ENCODE data around the gene B4GAT1. TPM values are rescaled to one million over a fixed set of nuclear protein-coding genes. Genes with fewer than 3 reads are reported as not detected.
"Not testable (repeated sequence)": the region's sequence is repeated elsewhere in the genome, so short reads cannot be mapped to it uniquely, and the experiment has no call there.

Gene B4GAT1
- total RNA-seq, 2 experiments from 2014 or later = 5.4 to 5.8 TPM

GRCh38 chr11:66323684-66324083 is 23.7 kb downstream of the B4GAT1 start:
- Mint-ChIP-seq H3K9me3 (peaks cover 10% of the 10 kb centered on the region), H3K4me1 (ENCODE audit: low read depth) (peaks cover 54% of the 10 kb centered on the region), H3K4me3 (no peak overlapping the region), H3K27ac (no peak overlapping the region), H3K36me3 (ENCODE audit: low read depth) (no peaks in the 10 kb centered on the region), H3K27me3 (ENCODE audit: low read depth) (no peaks in the 10 kb centered on the region)
- intact Hi-C loops (cut with micrococcal nuclease) = no loop called here
- DNase-seq = no peak
- CTCF ChIA-PET = interaction anchor here (1.3 kb wide), 1 partner anchor 12 kb away, joined by 6 read pairs; no protein-coding TSS in a partner anchor

- peaks cover 10% of the 10 kb centered on the region for H3K9me3 Mint-ChIP-seq
- CTCF ChIA-PET = interaction anchor here (2.0 kb wide), 1 partner anchor 11 kb away, joined by 14 read pairs; no protein-coding TSS in a partner anchor
- DNase-seq = no peak
- H3K36me3 Mint-ChIP-seq (ENCODE audit: low read depth) = no peaks in the 10 kb centered on the region
- no peaks in the 10 kb centered on the region for H3K27me3 Mint-ChIP-seq (ENCODE audit: low read depth)
- intact Hi-C loops (cut with micrococcal nuclease) = no loop called here
- no peak overlapping the region for H3K4me3 Mint-ChIP-seq
- peaks cover 54% of the 10 kb centered on the region for H3K4me1 Mint-ChIP-seq (ENCODE audit: low read depth)
- no peak overlapping the region for H3K27ac Mint-ChIP-seq
Observed at GRCh38 chr11:66322732-66323427, 24.5 kb downstream of the B4GAT1 start.

- no peaks in the 10 kb centered on the region for H3K36me3 Mint-ChIP-seq (ENCODE audit: low read depth)
- H3K4me1 Mint-ChIP-seq (ENCODE audit: low read depth) = peaks cover 52% of the 10 kb centered on the region
- CTCF ChIA-PET = interaction anchor here (0.5 to 2.0 kb wide), 2 partner anchors 9 to 1046 kb away, joined by 3 to 14 read pairs; no protein-coding TSS in a partner anchor
- no peaks in the 10 kb centered on the region for H3K27me3 Mint-ChIP-seq (ENCODE audit: low read depth)
- no peak for DNase-seq
- H3K27ac Mint-ChIP-seq = no peak overlapping the region
- H3K9me3 Mint-ChIP-seq = peaks cover 10% of the 10 kb centered on the region
- intact Hi-C loops (cut with micrococcal nuclease) = no loop called here
- no peak overlapping the region for H3K4me3 Mint-ChIP-seq
Observed at GRCh38 chr11:66321606-66322005, 25.8 kb downstream of the B4GAT1 start.

- intact Hi-C loops (cut with micrococcal nuclease); H3K27me3 Mint-ChIP-seq (ENCODE audit: low read depth); H3K4me3 Mint-ChIP-seq; DNase-seq; H3K27ac Mint-ChIP-seq; CTCF ChIA-PET; H3K36me3 Mint-ChIP-seq (ENCODE audit: low read depth): not testable (repeated sequence)
- peaks cover 51% of the 10 kb centered on the region for H3K4me1 Mint-ChIP-seq (ENCODE audit: low read depth)
- H3K9me3 Mint-ChIP-seq = peaks cover 10% of the 10 kb centered on the region
Observed at GRCh38 chr11:66320748-66321147, 26.7 kb downstream of the B4GAT1 start.

GRCh38 chr11:66320289-66320688 is 27.1 kb downstream of the B4GAT1 start:
- H3K36me3 Mint-ChIP-seq (ENCODE audit: low read depth); H3K27me3 Mint-ChIP-seq (ENCODE audit: low read depth); DNase-seq; H3K4me3 Mint-ChIP-seq; H3K27ac Mint-ChIP-seq; intact Hi-C loops (cut with micrococcal nuclease); CTCF ChIA-PET: not testable (repeated sequence)
- peaks cover 55% of the 10 kb centered on the region for H3K4me1 Mint-ChIP-seq (ENCODE audit: low read depth)
- peaks cover 10% of the 10 kb centered on the region for H3K9me3 Mint-ChIP-seq

- no peaks in the 10 kb centered on the region for H3K36me3 Mint-ChIP-seq (ENCODE audit: low read depth)
- H3K9me3 Mint-ChIP-seq = peaks cover 10% of the 10 kb centered on the region
- H3K4me3 Mint-ChIP-seq = no peak overlapping the region
- CTCF ChIA-PET = interaction anchor here (1.0 to 1.3 kb wide), 2 partner anchors 8 to 26 kb away, joined by 3 to 5 read pairs; partner anchors contain the start of gene BRMS1
- peak overlapping the region; percentile 93 for H3K27ac Mint-ChIP-seq
- intact Hi-C loops (cut with micrococcal nuclease) = loop anchor here (1.0 kb wide), 1 partner anchor 8 kb away; no protein-coding TSS in a partner anchor
- no peak for DNase-seq
- H3K27me3 Mint-ChIP-seq (ENCODE audit: low read depth) = no peaks in the 10 kb centered on the region
- H3K4me1 Mint-ChIP-seq (ENCODE audit: low read depth) = peaks cover 62% of the 10 kb centered on the region
Observed at GRCh38 chr11:66318600-66318970, 28.8 kb downstream of the B4GAT1 start.

- intact Hi-C loops (cut with micrococcal nuclease) = loop anchor here (1.0 kb wide), 1 partner anchor 8 kb away; no protein-coding TSS in a partner anchor
- Mint-ChIP-seq H3K27ac (peak overlapping the region; percentile 93), H3K36me3 (ENCODE audit: low read depth) (no peaks in the 10 kb centered on the region), H3K4me3 (peak overlapping the region; percentile 53), H3K27me3 (ENCODE audit: low read depth) (no peaks in the 10 kb centered on the region), H3K9me3 (peaks cover 10% of the 10 kb centered on the region), H3K4me1 (ENCODE audit: low read depth) (peaks cover 66% of the 10 kb centered on the region)
- CTCF ChIA-PET = interaction anchor here (1.0 to 1.3 kb wide), 3 partner anchors 9 to 27 kb away, joined by 3 to 5 read pairs (median 4); partner anchors contain the start of gene BRMS1
- DNase-seq = peak; percentile 71
Observed at GRCh38 chr11:66317723-66318599, 29.5 kb downstream of the B4GAT1 start.

- Mint-ChIP-seq H3K36me3 (ENCODE audit: low read depth) (no peaks in the 10 kb centered on the region), H3K4me3 (peak overlapping the region; percentile 53), H3K9me3 (peaks cover 10% of the 10 kb centered on the region), H3K27me3 (ENCODE audit: low read depth) (no peaks in the 10 kb centered on the region), H3K4me1 (ENCODE audit: low read depth) (peaks cover 65% of the 10 kb centered on the region), H3K27ac (peak overlapping the region; percentile 93)
- intact Hi-C loops (cut with micrococcal nuclease) = no loop called here
- peak; percentile 56 for DNase-seq
- CTCF ChIA-PET = interaction anchor here (0.6 to 1.8 kb wide), 5 partner anchors 12 to 113 kb away, joined by 3 to 4 read pairs (median 3); partner anchors contain the start of gene BRMS1
Observed at GRCh38 chr11:66317322-66317722, 30.1 kb downstream of the B4GAT1 start.

GRCh38 chr11:66316849-66317251 is 30.6 kb downstream of the B4GAT1 start, which contains the start of gene CD248:
Gene CD248, minus strand, starts transcription at chr11:66317044. Its CDS starts 17 bp downstream, at chr11:66317027.
- Mint-ChIP-seq H3K36me3 (ENCODE audit: low read depth) (no peaks in the 10 kb centered on the region), H3K27me3 (ENCODE audit: low read depth) (no peaks in the 10 kb centered on the region), H3K4me1 (ENCODE audit: low read depth) (peaks cover 65% of the 10 kb centered on the region), H3K4me3 (peak within 1 kb of the TSS; percentile 53), H3K9me3 (peaks cover 10% of the 10 kb centered on the region), H3K27ac (peak within 1 kb of the TSS; percentile 93)
- CTCF ChIA-PET = interaction anchor here (0.6 to 1.8 kb wide), 4 partner anchors 12 to 114 kb away, joined by 3 to 4 read pairs (median 4); no protein-coding TSS in a partner anchor
- DNase-seq = no peak
- intact Hi-C loops (cut with micrococcal nuclease) = no loop called here

- H3K9me3 Mint-ChIP-seq = peaks cover 10% of the 10 kb centered on the region
- CTCF ChIA-PET = interaction anchor here (1.3 to 1.8 kb wide), 2 partner anchors 13 to 73 kb away, joined by 3 to 4 read pairs; no protein-coding TSS in a partner anchor
- H3K36me3 Mint-ChIP-seq (ENCODE audit: low read depth) = no peaks in the 10 kb centered on the region
- H3K27ac Mint-ChIP-seq = no peak overlapping the region
- no peak overlapping the region for H3K4me3 Mint-ChIP-seq
- no peaks in the 10 kb centered on the region for H3K27me3 Mint-ChIP-seq (ENCODE audit: low read depth)
- H3K4me1 Mint-ChIP-seq (ENCODE audit: low read depth) = peaks cover 65% of the 10 kb centered on the region
- intact Hi-C loops (cut with micrococcal nuclease) = no loop called here
- no peak for DNase-seq
Observed at GRCh38 chr11:66315921-66316811, 31.3 kb downstream of the B4GAT1 start.

GRCh38 chr11:66315498-66315885 is 31.9 kb downstream of the B4GAT1 start:
- Mint-ChIP-seq H3K4me3 (no peak overlapping the region), H3K27me3 (ENCODE audit: low read depth) (no peaks in the 10 kb centered on the region), H3K9me3 (peaks cover 10% of the 10 kb centered on the region), H3K27ac (no peak overlapping the region), H3K4me1 (ENCODE audit: low read depth) (peaks cover 65% of the 10 kb centered on the region), H3K36me3 (ENCODE audit: low read depth) (no peaks in the 10 kb centered on the region)
- intact Hi-C loops (cut with micrococcal nuclease) = no loop called here
- CTCF ChIA-PET = interaction anchor here (1.8 kb wide), 1 partner anchor 74 kb away, joined by 3 read pairs; no protein-coding TSS in a partner anchor
- DNase-seq = no peak
